Measurements from ENCODE around the gene COPZ2.
"Not testable (repeated sequence)": the region's sequence is repeated elsewhere in the genome, so short reads cannot be mapped to it uniquely, and the experiment has no call there.

The COPZ2 gene

GRCh38 chr17:48003417-48004151, 34.0 kb downstream of the COPZ2 start:
- no peak for DNase-seq

GRCh38 chr17:48002916-48003416, 34.6 kb downstream of the COPZ2 start:
- no peak for DNase-seq

DNA sequence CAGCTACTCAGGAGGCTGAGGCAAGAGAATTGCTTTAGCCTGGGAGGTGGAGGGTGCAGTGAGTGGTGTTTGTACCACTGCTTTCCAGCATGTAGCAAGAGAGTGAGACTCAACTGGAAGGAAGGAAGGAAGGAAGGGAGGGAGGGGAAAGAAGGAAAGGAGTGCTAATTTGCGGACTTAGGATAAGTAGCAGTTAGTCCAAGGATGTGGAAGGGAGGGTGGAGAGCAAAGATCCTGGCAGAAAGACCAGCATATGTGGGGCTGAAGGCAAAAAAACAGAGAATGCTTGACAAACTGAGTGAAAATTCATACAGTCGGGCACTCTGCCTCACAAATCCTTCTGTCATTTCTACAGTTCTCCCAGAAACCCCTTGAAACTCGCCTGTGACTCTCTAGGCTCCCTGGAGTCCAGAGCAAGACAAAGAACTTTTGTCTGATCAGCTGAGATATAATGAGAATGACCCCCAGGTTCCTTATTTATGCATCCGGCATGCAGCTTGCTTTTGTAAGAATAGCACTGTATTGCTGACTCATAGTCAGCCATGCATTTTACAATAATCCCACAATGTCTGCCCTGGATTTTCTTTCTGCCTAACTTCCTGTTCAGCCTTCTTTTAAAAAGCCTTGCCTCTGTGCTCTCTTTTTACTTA, 35.2 kb downstream of the COPZ2 start:
- DNase-seq = peak; percentile 55

- DNase-seq = not testable (repeated sequence)
Observed at GRCh38 chr17:48001657-48002056, 35.9 kb downstream of the COPZ2 start.

GRCh38 chr17:48001197-48001596, 36.4 kb downstream of the COPZ2 start:
- DNase-seq = no peak

- DNase-seq = no peak
Observed at GRCh38 chr17:47999582-47999981, 38.0 kb downstream of the COPZ2 start.

- DNase-seq = no peak
Observed at GRCh38 chr17:47998044-47998443, 39.6 kb downstream of the COPZ2 start.

- DNase-seq = no peak
Observed at GRCh38 chr17:47997586-47997985, 40.0 kb downstream of the COPZ2 start.

DNA sequence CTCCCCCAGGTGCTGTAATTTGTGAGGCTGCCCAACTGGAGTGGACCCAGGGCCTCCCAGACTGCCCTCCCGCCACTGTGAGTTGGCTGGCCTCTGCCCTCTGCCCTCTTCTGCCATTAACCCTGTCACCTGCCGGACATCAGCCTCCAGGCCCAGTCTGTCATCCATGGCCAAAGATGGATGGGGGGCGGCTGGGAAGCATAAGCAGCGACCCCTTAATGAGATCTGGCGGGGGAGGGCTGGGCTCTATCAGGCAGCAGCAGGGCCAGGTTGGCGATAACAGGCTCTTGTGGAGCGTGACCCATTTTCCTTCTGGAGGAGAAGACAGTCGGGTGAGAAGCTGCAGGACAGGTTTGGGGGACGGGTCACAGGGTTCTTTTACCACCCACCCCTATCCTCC, 41.4 kb downstream of the COPZ2 start:
- DNase-seq = no peak

DNA sequence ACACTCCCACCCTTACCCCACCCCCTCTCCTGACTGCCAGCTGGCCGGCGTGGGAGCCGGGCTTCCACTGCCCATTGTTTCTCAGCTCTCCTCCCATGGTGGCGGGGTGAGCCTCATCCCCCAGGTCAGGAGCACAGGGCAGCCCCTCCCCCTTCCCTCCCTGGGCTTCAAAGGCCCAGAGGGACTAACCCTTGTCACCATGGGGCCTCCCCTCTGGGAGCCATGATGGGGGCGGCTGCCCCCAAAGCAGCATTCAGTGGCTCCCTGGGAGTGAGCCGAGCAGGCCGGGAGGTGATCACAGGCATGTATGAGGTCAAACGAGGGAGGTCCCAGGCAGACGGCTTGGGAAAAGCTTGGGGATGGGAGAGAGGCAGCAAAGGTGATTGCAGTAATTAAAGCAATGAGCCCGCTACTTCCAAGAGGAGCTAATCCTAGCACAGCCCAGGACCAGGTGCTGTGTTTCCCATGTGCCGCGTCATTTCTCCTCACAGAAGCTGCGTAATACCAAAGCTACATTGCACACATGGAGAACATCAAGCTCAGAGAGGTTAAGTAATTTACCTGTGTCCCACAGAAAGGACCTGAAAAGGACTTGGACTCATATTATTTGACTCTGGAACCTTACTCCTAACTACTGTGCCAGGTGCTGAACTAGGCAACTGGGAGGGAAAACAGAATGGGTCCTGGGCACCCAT, 42.2 kb downstream of the COPZ2 start:
- no peak for DNase-seq

DNA sequence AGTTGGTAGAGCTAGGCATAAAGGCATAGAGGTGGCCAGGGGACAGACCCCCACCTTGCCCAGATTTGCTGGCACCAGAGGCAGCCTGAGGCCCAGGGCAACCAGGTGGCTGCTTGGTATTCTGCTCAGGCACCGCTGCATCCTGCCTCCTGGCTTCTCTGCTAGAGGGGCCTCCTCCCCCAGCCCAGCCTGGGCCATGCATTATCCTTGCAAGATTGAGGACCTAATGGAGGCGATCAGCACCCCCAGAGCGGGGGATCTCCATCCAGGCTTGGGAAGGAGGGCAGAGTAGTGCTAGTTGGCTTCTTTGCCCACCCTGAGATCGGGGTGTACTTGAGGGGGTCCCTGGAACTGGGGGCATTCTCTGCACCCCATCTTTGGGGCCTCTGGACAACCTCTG, 42.9 kb downstream of the COPZ2 start:
- DNase-seq = no peak

- no peak for DNase-seq
Observed at GRCh38 chr17:47993964-47994363, 43.6 kb downstream of the COPZ2 start.

DNA sequence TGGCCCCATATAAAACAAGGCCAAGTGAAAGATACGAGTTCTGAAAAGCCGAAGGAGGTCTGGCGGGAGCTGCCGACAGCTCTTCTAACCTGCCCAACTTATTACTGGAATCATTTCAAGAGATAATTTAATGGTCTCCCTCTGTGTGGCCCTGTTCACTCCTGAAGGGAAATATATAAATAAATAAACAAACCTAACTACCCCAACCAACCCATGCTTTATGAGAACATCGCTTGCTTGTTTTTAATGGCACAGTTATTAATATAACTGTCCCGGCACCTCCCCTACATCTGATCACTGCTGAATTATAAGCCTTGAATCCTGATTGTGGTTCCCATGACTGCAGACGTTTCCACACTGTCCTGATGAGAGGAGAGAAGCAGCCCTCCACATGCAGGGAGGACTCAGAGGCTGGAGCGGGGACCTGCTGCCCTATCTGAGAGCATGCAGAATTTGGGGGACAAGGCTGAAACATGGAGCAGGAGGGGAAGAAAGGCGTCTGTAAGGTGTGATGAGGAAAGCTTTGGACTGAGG, 44.5 kb downstream of the COPZ2 start:
- no peak for DNase-seq

DNA sequence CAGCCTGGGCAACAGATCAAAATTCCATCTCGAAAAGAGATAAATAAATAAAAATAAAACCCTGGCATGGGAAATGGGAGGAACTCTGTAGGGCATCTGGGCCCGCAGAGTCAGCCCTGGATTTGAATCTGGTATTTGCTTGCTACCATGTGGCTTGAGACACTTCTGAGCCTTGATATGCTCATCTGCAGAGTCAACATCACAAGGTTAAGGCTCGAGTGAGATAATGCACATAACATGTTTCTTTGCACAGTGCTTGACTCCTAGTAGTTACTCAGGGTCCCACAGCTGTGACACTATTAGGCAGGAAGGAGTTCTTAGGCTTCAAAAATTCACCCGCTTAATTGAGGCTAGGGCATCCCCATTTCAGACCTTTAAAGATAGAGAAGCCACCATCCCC, 45.4 kb downstream of the COPZ2 start:
- no peak for DNase-seq

DNA sequence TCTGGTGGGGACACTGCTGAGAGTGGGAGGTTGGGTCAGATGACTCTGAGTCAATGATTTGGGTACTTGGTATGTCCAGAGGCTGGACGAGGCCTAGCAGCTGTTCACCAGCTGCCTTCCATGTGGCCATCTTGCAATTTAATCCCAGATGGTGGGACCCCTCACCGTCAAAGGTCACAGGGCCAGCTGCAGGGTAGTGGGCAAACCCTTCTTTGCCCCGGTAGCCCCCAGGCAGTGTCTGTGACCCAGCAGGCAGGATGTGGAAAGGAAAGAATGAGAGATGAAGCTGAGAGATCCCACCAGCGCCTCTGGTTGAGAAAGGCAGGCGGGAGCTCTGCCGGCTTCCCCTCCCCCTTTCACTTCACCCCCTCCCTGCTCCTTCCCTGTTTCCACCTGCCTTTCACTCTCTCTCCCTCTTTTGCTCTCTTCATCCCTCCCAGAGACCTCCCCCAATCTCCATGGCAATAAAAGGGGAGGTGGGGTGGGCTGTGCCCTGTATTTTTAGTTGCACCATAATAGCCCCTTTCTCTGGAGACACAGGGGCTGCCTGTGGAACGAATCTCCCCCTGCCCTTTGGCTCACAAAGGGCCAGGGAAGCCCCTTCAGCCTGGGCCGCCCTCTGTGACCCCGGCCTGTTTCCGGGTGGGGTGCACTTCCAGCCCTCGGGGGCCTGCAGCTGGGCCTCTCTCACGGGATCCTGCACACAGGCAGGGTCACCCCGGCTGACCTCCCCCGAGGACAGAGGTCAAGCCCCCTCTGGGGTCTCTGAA, 46.5 kb downstream of the COPZ2 start:
- no peak for DNase-seq

DNA sequence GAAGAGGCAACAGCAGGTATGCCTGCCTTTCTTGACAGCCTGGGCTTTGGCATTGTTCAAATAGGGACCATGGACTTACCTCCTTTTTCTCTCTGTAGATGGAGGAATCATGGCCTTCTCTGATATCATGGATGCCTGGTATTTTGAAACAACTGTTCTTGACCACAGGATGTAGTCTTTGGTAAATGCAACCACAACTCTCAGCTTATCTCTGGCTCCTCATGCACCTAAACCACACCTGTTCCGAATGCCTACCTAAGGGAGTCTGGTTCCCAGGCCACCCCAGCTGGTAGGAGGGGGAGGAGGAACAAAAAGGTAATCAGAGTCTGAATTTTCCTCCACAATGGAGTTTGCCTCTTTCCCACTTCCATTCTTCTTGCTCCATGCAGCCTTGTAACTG, 47.9 kb downstream of the COPZ2 start:
- DNase-seq = no peak

DNA sequence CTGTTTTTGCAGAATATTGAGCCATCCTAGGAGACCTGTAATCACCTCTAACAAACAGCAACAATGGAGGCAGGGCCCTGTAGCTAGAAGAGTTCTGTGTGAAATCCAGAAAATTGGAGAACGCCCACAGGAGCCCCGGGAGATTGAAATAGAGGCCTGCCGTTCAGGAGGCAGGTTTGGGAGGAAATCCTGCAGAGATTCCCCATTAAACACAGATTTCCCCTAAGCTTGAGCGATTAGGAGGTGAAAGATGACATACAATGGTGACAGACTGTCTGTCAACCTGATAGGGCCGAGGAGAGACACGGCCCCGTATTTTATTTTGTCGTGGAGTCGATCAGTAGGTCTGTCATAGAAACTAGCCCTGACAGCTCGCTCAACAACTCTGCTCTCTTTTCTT, 48.4 kb downstream of the COPZ2 start:
- no peak for DNase-seq

GRCh38 chr17:47988445-47988844, 49.2 kb downstream of the COPZ2 start:
- DNase-seq = not testable (repeated sequence)

- DNase-seq = peak; percentile 7
Observed at GRCh38 chr17:47987240-47987835, 50.3 kb downstream of the COPZ2 start.

DNA sequence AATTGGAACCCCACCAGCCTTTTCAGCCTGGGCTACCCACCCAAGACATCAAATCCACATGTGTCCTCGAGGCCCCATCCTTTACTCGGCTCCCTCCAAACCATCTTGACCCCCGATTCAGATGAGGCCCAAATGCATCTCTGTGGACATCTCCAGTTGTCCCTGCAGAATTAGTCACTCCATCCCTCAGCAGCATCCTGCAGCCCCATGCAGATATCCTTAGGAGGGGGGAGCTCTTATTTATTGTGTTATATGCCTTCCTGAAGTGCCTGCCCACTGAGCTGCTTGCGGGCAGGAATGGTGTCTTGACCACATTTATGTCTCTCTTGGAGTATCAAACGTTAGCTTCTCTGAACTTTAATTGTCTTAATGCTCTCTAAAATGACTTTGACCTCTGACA, 51.1 kb downstream of the COPZ2 start:
- no peak for DNase-seq

- no peak for DNase-seq
Observed at GRCh38 chr17:47983492-47984223, 53.9 kb downstream of the COPZ2 start.
